NCI-H1048 (cell line): ENCODE data around the gene FARP2.
A peak's percentile ranks its signal among the peaks of the same experiment; 100 is the strongest.
"Not testable (repeated sequence)": the region's sequence is repeated elsewhere in the genome, so short reads cannot be mapped to it uniquely, and the experiment has no call there.

Experiments used
- DNase-seq: peaks from one replicate; lab custom pipeline; 2025; lab: John Stamatoyannopoulos, UW

Gene FARP2

GRCh38 chr2:241408849-241409248 is 52.8 kb downstream of the FARP2 start:
- DNase-seq: no peak

GRCh38 chr2:241410739-241411176 is 54.7 kb downstream of the FARP2 start:
- DNase-seq: no peak

- peak; percentile 46 for DNase-seq
Observed at GRCh38 chr2:241412144-241412543, 56.1 kb downstream of the FARP2 start.

GRCh38 chr2:241413501-241413900 is 57.4 kb downstream of the FARP2 start:
- not testable (repeated sequence) for DNase-seq

GRCh38 chr2:241413929-241414580 is 58.0 kb downstream of the FARP2 start:
- DNase-seq: no peak

- DNase-seq: no peak
Observed at GRCh38 chr2:241415196-241415595, 59.1 kb downstream of the FARP2 start.

- DNase-seq: no peak
Observed at GRCh38 chr2:241417626-241418025, 61.5 kb downstream of the FARP2 start.

GRCh38 chr2:241421330-241421729 is 65.2 kb downstream of the FARP2 start:
- DNase-seq: no peak

GRCh38 chr2:241421942-241422341 is 65.9 kb downstream of the FARP2 start:
- not testable (repeated sequence) for DNase-seq

- no peak for DNase-seq
Observed at GRCh38 chr2:241422350-241422749, 66.3 kb downstream of the FARP2 start.

- not testable (repeated sequence) for DNase-seq
Observed at GRCh38 chr2:241423489-241423888, 67.4 kb downstream of the FARP2 start.

GRCh38 chr2:241425368-241425767 is 69.3 kb downstream of the FARP2 start:
- DNase-seq: no peak

GRCh38 chr2:241430178-241430577 is 74.1 kb downstream of the FARP2 start:
- DNase-seq: no peak

GRCh38 chr2:241432824-241433448 is 76.9 kb downstream of the FARP2 start:
- no peak for DNase-seq

- DNase-seq: no peak
Observed at GRCh38 chr2:241437179-241437578, 81.1 kb downstream of the FARP2 start.

GRCh38 chr2:241441492-241441891 is 85.4 kb downstream of the FARP2 start:
- DNase-seq: no peak

GRCh38 chr2:241443486-241444223 is 87.6 kb downstream of the FARP2 start:
- no peak for DNase-seq

GRCh38 chr2:241445426-241445825 is 89.3 kb downstream of the FARP2 start:
- DNase-seq: no peak

GRCh38 chr2:241450092-241450491 is 94.0 kb downstream of the FARP2 start:
- not testable (repeated sequence) for DNase-seq

GRCh38 chr2:241451840-241452506 is 95.9 kb downstream of the FARP2 start:
- DNase-seq: no peak

- DNase-seq: not testable (repeated sequence)
Observed at GRCh38 chr2:241453919-241454318, 97.8 kb downstream of the FARP2 start.

- no peak for DNase-seq
Observed at GRCh38 chr2:241454837-241455485, 98.9 kb downstream of the FARP2 start.
